GM21723 (cell line): ENCODE measurements around the gene SPOCD1.

Experiments used
- ATAC-seq: cut with Tn5 transposase; IDR thresholded peaks from one replicate; pipeline ENCODE4 v1.9.1; 2021; ENCODE audit warnings: mild to moderate bottlenecking, moderate library complexity; ENCODE audit not compliant: unreplicated experiment

SPOCD1 gene

DNA sequence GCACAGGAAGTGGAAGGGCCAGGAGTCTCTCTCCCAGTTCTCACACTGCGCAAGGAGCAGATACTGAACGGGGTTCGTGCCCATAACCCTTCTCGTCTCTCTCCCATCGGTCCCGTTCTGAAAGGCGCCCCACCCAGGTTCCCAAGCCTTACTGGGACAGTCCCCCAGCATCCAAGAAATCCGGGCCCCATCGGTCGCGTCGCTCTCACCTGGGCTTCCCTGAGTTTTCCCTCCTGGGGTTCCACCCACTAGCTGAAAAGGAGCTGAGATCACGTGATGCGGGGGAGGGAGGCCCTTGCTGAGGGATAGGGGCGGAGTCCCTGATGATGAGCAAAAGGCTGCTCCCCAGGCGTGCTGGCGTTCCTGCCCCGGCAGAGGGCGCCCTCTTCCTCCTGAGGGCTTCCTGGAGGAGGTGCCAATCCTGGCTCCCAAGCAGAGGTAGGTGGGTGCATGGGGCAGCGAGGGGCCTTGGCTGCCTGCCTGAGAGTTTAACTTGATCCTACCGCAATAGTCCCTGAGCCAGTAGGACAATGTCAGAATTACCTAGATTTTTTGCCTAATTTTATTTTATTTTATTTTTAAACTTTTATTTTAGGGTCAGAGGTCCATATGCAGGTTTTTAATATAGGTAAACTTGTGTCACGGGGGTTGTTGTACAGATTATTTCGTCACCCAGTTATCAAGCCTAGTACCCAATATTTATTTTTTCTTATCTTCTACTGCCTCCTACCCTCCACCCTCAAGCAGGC lies at the start of gene SPOCD1:
SPOCD1 (minus strand) TSS at position 271 of the 749 bp plus-strand sequence. CDS start 689 bp downstream, outside the sequence.
- no peak for ATAC-seq

DNA sequence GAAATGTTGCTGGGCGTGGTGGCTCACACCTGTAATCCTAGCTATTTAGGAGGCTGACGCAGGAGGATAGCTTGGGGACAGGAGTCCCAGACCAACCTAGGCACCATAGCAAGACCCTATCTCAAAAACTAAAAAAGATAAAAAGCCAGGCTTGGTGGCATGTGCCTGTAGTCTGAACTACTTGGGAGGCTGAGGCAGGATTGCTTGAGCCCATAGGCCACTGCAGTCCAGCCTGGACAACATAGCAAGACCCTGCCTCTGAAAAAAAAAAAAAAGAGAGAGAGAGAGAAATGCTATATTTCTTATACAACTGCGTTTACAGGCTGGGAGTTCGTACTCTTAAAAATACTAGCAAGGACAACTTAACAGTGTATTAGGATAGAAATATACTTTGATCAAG lies 46.2 kb upstream of the SPOCD1 start:
- no peak for ATAC-seq

DNA sequence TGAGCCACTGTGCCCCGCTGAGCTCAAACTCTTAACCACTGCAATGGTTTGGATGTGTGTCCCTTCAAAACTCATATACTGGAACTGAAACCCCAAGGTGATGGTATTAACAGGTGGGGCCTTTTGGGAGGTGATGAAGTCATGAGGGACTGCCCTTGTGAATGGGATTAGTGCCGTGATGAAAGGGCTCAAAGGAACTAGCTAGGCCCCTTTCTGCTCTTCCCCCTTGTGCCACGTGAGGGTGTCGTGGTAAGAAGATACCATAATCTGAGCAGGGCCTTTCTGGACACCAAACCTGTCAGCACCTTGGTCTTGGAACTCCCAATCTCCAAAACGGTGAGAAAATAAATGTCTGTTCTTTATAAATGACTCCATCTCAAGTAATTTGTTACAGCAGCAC lies 45.5 kb upstream of the SPOCD1 start:
- no peak for ATAC-seq

DNA sequence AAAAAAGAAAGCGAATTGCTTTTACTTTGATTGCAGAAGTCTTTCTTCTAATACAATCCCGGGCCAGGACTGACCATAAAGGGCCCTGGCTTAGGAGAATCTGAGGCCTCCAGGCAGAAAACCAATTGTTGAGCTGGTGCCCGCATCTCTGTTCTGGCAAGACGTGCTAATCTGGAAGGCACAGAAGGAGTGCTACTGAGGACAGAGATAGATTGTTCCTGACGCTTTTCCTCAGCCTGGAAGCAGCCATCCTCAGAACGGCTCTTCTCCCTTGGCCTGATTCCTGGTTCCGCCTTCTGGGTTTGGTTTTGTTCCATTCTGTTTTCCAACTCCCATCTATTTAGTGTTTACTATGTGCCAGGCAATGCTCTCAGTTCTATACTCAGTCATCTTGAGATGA lies 44.8 kb upstream of the SPOCD1 start:
- no peak for ATAC-seq

DNA sequence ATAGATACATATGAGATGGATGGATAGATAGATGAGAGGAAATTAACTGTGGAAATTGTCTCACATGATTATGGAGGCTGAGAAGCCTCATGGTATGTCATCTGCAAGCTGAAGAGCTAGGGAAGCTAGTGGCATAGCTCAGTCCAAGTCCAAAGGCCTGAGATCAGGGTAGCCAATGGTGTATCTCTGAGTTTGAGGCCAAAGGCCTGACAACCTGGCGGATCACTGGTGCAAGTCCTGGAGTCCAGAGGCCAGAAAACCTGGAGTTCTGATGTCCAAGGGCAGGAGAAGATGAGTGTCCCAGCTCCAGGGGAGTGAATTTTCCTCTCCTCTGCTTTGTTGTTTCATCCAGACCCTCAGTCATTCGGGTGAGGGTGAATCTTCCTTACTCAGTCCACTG lies 43.9 kb upstream of the SPOCD1 start:
- ATAC-seq = no peak

DNA sequence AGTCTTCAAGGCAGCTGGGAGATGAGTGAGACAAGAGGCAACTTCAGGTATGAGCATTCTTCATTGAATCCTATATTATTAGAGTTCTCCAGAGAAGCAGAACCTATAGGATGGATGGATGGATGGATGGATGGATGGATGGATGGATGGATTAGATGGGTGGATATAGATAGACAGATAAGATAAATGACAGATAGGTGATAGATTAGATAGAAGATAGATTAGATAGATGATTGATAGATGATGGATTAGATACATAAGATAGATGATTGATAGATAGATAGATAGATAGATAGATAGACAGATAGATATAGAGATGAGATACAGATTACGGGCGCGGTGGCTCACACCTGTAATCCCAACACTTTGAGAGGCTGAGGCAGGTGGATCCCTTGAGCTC lies 43.2 kb upstream of the SPOCD1 start:
- no peak for ATAC-seq

DNA sequence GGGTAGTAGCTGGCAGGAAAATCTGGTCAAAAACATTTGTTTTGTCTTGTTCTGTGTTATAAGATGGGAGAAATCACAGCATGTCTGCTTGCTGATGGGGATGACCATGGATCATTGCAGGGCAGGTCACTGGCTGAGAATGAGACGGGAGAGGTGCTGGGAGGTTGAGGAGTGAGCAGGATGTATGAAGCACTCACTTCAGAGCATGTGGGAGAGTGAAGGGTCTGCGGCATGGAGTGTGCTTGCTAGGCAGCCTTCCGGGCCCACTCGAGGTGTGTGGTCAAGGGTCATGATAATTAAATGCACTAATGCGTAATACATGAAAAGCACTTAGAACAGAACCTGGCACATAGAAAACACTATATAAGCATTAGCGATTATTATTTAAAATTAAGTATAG lies 42.0 kb upstream of the SPOCD1 start:
- no peak for ATAC-seq

DNA sequence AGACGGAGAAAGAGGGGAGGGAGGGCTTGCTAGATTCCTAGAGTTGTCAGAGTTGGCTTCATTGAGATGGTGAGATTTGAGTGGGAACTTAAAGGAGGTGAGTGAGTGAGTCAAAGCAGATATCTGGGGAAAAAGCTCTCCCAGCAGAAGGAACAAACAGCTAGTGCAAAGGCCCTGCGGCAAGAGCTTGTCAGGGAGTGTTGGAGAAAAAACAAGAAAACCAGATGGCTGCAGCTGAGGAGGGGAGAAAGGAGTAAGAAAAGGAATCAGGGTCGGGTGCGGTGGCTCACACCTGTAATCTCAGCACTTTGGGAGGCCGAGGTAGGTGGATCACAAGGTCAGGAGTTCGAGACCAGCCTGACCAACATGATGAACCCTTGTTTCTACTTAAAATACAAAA lies 40.3 kb upstream of the SPOCD1 start:
- ATAC-seq = no peak

DNA sequence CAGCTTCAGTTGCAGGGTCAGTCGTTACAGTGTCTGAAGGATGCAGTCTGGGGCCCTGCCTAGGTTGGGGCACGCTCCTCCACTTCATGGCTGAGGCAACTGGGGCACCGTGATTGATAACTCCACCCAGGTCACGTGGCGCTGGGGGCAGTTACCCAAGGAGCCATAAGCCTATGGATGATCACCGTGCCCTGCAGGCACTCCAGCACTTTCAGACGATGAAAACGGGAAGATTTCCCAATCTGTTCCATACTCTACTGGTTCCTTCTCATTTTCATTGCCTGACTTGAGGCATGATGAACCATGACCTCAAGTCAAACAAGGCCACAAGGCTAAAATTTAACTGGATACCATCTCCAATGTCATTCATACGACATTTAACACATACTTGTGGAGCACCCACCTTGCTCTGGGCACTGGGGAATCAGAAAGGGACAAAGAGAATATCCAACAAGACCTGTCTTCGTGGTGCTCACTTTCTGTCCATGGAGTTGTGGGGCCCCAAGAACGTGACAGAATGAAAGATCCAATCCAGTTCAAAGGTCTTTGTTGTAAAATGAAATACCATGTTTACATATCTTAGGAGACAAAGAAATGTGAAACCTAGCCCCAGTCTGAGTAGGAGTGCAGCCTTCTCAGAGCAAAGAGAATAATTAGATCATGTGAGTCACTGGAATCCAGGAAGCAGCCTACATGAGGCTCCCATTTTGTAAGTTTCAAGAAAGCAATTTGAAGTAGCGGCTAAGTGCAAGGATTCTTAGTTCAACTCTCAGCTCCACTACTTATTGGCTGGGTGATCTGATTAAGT lies 39.4 kb upstream of the SPOCD1 start:
- no peak for ATAC-seq

DNA sequence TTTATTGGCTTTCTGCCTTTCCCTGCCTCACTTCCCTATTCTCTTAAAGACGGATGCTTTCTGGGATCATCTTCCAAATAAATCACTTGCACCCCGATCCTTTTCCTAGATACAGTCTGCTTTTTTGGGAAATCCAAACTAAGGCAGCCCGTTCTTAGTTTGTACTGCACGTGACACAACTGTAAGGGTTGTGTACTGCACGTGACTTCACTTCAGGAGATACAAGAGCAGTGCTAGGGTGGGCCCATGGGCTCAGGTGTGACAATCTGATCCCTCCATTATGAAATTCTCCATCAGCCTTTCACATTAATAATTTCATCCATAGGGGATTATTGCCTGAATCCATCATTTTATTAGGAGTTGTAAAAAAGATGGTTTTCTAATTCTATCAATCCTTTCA lies 33.8 kb upstream of the SPOCD1 start:
- ATAC-seq = no peak

DNA sequence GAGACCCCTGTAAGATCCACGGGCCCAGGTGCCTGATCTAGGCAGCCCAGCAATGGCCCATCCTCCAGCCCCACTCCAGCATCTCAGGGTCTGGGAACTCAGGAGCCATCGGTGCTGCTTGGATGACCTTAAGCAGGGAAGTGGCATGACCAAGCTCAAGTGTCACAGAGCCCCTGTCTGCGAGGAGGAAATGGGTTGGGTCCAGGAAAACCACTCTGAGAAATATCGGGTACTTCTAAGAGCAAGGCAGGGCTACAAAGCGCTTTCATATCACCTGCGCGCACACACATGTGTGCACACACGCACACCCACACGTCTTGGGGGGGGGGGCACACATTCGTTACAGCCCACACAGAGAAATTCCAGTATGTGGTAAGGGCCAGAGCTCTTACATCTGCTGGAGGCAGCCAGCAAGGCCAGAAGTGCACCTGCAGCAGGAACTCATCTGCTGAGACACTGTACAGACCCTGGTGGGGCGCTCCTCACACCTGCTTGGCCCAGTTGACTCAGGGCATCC lies 32.6 kb upstream of the SPOCD1 start:
- no peak for ATAC-seq

DNA sequence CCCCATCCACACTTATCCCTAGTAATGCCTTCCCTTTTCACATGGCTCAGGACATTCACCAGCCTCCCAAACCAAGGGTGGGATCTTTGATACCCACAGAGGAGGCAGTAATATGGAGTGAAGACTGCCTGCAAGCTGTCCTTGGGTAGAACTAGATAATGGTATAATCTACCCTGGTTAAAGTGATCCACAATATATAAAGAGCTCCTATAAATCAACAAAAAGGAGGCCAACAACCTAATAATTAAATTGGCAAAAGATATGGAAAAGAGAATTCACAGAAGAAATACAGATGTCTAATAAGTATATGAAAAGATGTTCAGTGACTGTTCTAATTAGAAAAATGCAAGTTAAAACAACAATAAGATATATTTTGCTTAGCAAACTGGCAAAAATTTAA lies 30.7 kb upstream of the SPOCD1 start:
- ATAC-seq = no peak

DNA sequence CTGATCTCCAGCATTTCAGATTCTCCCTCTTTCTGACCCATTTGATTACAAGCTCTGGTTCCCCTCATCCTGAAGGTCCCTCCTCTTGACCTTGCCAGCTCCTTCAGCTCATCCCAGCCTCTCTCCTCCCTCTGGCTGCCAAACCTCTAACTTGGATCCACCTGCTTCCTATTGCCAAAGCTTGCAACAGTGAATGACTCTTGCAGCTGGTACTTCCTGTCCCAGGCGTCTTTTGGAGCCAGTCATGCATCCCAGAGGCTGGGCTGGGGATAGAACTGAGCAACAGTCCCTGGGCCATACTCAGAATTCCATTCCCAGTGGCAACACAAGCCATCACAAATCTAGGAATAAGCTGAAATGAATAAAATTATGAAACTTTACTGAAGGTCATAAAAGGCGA lies 27.7 kb upstream of the SPOCD1 start:
- no peak for ATAC-seq

DNA sequence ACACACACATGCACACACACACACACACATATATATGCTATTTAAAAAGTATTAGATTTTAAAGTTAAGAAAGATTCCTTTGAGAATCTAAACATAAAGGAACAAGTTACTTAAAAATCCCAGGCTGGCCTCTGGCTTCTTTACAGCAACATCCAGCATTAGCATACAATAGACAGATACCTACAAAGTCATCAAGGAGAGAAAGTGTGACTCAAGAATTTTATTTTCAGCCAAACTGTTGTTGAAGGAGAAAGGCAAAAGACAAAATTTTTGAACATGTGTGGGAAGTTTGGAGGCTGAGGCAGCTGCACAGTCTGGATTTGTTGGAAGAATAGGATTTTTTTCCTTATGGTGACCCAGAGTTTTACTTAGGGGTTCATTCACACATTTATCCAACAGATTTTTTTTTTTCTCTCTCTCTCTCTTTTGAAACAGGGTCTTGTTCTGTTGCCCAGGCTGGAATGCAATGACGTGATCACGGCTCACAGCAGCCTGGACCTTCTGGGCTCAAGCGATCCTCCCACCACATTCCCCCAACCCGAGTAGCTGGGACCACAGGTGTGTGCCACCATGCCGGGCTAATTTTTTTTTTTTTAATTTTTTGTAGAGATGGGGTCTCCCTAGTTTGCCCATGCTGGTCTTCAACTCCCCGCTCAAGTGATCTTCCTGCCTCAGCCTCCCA lies 24.0 kb upstream of the SPOCD1 start:
- ATAC-seq = no peak

DNA sequence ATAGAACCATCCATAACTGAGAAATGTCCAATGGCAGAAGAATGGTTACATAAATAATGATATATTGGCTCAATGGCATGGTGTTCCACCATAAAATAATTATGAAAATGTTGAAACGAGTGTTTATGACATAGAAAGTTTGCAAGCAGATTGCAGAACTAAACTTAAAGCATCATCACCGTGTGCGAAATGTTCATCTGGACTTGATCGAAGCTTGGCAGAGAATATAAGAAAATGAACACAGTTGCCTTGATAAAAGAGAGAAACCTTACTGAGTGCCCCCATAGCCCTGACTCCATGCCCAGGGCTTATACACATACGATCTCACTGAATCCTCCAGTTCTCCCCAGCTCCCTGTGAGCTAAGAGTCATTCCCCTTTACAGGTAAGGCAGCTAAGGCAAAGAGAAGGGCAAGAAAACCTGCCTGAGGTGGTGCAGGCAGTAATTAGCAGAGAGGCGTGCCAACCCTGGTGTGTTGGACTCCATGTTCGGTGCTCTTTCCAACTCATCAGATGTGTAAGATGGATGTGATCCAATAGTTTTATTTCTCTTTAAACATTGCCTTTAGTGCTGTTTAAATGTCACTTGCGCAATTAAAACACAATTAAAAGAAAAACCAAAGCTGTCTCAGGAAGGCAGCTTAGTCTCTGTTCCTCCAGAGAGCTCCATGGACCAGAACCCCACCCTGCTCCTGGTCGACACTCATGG lies 21.8 kb upstream of the SPOCD1 start:
- no peak for ATAC-seq

DNA sequence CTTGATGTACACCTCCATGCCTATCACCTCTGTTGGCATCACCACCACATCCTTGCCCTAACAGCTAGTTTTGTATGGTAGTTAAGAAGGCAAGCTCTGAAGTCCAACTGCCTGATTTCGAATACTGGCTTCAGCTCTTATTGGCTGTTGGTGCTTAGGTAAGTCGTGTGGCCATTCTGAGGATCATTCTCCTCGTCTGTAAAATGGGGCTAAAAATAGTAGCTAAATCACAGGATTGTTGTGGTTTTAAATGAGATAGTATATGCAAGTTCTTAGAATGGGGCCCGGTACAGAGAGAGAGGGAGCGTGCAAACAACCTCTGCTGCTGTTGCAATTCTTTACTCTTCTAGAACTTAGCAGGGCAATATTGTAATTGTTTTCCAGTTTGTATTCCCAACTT lies 20.8 kb upstream of the SPOCD1 start:
- no peak for ATAC-seq

DNA sequence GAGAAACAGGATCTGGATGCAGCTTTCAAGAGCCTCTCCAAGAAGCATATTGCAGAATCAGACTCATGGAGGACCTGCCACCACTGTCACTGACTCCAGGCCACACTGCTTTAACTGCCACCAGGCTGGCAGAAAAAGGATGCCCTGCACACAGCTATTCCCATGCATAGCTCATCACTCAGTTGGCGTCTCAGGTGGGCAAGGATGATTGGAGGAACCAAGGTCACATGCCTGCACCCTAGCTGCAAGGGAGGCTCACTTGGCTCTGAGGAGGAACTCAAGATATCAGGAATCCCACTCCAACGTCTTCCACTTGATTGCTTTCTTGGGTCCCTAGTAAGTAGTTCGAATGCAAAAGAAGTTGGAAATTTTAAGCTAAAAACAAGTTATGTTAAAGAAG lies 19.6 kb upstream of the SPOCD1 start:
- ATAC-seq = no peak

DNA sequence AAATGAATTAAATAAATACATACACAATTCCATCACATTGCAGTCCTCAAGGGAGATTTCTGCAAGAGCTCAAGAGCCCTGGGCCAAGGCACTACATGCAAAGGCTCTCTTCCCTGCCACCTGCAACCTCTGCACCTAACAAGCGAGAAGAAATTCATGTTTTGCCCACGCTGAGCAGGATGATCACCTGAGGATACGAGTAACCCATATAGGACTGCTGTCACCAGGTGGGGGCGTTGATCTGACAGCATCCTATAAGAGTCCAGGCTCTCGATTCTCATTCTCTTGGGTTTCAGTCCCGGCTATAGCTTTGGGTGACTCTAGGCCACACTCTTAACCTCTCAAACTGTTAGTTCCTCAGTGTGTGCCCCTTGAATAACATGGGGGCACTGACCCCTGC lies 18.7 kb upstream of the SPOCD1 start:
- ATAC-seq = no peak

DNA sequence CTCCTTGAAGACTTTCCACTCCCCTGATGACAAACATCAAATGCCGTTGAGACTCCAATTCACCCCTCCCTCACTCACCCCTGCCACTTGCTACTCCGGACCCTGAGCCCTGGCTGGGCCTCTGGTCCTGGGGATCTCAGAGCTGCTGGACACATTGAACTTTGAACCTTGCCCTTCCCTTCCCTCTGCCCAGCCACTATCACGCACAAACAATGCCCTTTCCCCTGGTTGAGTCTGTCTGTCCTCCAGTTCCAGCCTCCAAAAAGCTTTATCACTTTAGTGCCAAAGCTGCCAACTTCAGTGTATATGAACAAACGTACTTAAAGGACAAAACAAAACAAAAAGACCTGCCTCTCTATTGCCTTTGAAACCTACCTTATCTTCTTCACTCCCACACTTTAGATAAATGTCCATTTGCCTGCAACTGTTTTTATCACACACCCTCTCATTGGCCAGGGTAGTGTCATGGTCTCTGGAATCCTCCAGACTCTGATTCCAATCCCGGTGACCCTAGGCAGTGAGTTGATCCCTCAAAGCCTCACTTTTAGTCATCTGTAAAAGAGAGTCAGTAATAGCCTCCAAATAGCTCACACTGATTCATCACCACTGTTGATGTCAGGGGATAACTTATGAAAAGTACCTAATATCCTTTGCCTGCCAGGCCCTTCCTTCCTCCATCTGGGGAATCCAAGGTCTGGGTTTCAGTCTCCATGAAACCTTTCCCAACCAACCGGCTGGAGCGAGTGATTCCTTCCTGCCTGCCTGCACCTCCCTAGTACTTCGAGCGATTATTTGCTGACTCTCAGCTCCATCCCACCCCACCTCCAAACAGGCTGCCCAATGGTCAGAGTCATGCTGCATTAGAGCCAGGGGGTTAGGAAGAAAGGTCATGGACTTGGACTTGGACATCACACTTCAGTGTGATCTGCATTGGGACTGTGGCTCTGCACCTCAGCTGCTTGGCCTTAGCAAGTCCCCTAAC lies 15.9 kb upstream of the SPOCD1 start:
- ATAC-seq = no peak

DNA sequence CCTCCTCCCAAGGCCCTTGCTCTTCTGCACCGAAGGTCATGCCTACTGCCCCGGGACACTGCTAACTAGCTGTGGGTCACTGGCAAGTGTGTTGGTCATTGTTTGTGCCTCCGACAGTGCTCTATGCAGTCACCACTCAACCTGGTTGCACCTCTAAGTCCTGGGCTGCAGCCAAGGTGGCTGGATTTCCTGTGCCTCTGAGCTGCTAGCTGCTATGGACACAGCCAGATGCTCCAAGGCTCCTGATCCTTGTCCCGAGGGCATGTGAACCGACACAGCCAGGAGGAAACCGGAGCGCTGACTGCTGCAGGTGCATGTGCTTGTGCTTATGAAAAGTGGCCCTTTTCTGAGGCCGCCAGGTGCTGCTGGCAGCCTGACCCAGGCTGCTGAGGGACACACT lies 14.7 kb upstream of the SPOCD1 start:
- no peak for ATAC-seq
